Measurements from ENCODE around the gene CMKLR1. TPM values are rescaled to one million over a fixed set of nuclear protein-coding genes. Genes with fewer than 3 reads are reported as not detected.

Gene CMKLR1
- total RNA-seq, 1 experiment from 2014 or later = 0.24 TPM

DNA sequence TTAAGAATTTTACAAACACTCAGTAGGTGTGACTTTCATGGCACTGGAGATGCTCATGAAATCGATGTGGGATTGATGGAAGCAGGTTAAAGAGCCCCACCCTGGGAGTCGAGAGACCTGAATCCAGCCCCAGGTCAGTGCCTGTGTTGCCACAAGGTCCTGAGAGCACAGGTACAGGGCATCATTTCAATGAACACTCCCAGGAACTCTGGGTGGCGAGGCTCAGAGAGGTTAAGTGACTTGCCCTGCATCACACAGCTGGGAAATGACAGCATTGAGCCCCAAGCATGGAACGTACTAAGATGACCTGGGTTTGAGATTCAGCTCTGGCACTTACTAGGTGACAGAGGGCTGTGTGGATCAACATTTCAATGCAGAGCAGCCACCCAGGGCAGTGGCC lies 98.2 kb downstream of the CMKLR1 start:
- Histone ChIP-seq H3K9me3 (ENCODE audit: low read depth, low read length, poor library complexity, severe bottlenecking) (peaks cover 8% of the 10 kb centered on the region), H3K36me3 (ENCODE audit: insufficient read depth, low read length, poor library complexity, severe bottlenecking) (no peaks in the 10 kb centered on the region), H3K4me1 (ENCODE audit: insufficient read depth, low read length, poor library complexity, severe bottlenecking) (no peaks in the 10 kb centered on the region), H3K4me3 (ENCODE audit: low read depth, low read length, poor library complexity, severe bottlenecking) (no peak overlapping the region), H3K27ac (ENCODE audit: low read depth, low read length, poor library complexity, severe bottlenecking) (no peak overlapping the region), H3K27me3 (replicated peaks; ENCODE audit: insufficient read depth, low read depth, low read length, poor library complexity) (peaks cover 25% of the 10 kb centered on the region)
- DNase-seq (ENCODE audit: low spot score) = no peak
- intact Hi-C loops (cut with micrococcal nuclease; ENCODE audit: unreplicated experiment) = no loop called here
- BruUV-seq (replicated peaks) = no TSS peak
- POLR2A ChIA-PET (ENCODE audit: low non-redundant PET) = no interaction called here
- CTCF ChIA-PET = no interaction called here
- TF ChIP-seq, protein P1, sequence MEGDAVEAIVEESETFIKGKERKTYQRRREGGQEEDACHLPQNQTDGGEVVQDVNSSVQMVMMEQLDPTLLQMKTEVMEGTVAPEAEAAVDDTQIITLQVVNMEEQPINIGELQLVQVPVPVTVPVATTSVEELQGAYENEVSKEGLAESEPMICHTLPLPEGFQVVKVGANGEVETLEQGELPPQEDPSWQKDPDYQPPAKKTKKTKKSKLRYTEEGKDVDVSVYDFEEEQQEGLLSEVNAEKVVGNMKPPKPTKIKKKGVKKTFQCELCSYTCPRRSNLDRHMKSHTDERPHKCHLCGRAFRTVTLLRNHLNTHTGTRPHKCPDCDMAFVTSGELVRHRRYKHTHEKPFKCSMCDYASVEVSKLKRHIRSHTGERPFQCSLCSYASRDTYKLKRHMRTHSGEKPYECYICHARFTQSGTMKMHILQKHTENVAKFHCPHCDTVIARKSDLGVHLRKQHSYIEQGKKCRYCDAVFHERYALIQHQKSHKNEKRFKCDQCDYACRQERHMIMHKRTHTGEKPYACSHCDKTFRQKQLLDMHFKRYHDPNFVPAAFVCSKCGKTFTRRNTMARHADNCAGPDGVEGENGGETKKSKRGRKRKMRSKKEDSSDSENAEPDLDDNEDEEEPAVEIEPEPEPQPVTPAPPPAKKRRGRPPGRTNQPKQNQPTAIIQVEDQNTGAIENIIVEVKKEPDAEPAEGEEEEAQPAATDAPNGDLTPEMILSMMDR (conservative IDR thresholded peaks at IDR 0.05; ENCODE audit: low read depth, low read length) = no peak
- TF ChIP-seq EZH2 (IDR thresholded peaks at IDR 0.05; ENCODE audit: borderline replicate concordance, low read depth, low read length, poor library complexity, severe bottlenecking) = no peak

DNA sequence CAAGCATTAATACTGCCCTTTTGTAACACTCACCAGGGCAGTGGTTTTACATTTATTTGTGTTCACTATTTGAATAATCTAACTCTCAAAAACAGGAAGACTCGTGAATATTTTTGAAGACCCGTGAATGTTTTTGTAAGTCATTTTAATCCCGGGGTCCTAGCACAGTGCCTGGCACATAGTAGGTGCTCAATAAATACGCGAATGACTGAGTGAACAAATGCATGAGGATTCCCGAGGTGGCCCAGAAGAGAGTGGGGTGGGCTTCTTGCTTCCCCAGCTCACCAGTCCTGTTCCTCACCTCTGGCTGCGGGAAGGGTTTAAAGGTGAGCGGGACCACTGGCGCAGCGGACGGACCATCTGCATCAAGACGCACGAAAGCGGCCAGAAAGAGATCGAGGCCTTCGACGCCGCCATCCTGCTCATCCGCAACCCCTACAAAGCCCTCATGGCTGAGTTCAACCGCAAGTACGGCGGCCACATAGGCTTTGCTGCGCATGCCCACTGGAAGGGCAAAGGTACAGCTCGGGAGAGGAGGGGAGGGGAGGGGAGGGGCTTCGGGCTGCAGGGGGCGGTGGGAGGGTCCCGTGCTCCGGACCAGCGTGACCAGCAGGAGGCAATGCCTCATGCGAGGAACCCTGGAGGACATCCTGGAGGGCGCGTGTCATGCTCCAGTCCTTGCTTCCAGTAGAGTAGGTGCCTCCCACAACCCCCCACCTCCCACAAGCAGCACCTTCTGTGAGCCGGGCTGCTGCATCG lies 98.9 kb downstream of the CMKLR1 start:
- peaks cover 25% of the 10 kb centered on the region for H3K27me3 ChIP-seq (replicated peaks; ENCODE audit: insufficient read depth, low read depth, low read length, poor library complexity)
- H3K27ac ChIP-seq (ENCODE audit: low read depth, low read length, poor library complexity, severe bottlenecking) = no peak overlapping the region
- intact Hi-C loops (cut with micrococcal nuclease; ENCODE audit: unreplicated experiment) = no loop called here
- H3K9me3 ChIP-seq (ENCODE audit: low read depth, low read length, poor library complexity, severe bottlenecking) = peaks cover 8% of the 10 kb centered on the region
- no TSS peak for BruUV-seq (replicated peaks)
- H3K4me1 ChIP-seq (ENCODE audit: insufficient read depth, low read length, poor library complexity, severe bottlenecking) = no peaks in the 10 kb centered on the region
- TF ChIP-seq EZH2 (IDR thresholded peaks at IDR 0.05; ENCODE audit: borderline replicate concordance, low read depth, low read length, poor library complexity, severe bottlenecking) = no peak
- H3K36me3 ChIP-seq (ENCODE audit: insufficient read depth, low read length, poor library complexity, severe bottlenecking) = no peaks in the 10 kb centered on the region
- ChIA-PET CTCF (no interaction called here), POLR2A (ENCODE audit: low non-redundant PET) (no interaction called here)
- no peak overlapping the region for H3K4me3 ChIP-seq (ENCODE audit: low read depth, low read length, poor library complexity, severe bottlenecking)
- DNase-seq (ENCODE audit: low spot score) = no peak

DNA sequence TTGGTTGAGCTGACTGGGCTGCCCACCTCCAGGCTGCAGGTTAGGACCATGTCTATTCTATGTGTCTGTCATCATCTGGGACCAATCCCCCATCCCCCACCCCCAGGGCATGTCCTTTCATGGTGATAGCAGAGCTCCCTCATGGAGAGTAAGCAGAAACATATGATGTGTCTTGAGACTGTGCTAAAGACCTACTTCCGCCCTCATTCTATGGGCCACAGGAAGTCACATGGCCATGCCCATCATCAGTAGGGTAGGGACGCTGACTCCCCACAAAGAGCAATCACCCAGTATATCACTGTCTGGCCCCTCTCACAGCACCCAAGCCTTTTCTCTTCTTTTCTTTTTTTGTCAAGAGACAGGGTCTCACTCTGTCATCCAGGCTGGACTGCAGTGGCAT lies 99.7 kb downstream of the CMKLR1 start:
- H3K36me3 ChIP-seq (ENCODE audit: insufficient read depth, low read length, poor library complexity, severe bottlenecking) = no peaks in the 10 kb centered on the region
- H3K4me3 ChIP-seq (ENCODE audit: low read depth, low read length, poor library complexity, severe bottlenecking) = no peak overlapping the region
- no TSS peak for BruUV-seq (replicated peaks)
- TF ChIP-seq, protein P1 (conservative IDR thresholded peaks at IDR 0.05; ENCODE audit: low read depth, low read length) = no peak
- TF ChIP-seq EZH2 (IDR thresholded peaks at IDR 0.05; ENCODE audit: borderline replicate concordance, low read depth, low read length, poor library complexity, severe bottlenecking) = no peak
- intact Hi-C loops (cut with micrococcal nuclease; ENCODE audit: unreplicated experiment) = no loop called here
- H3K27me3 ChIP-seq (replicated peaks; ENCODE audit: insufficient read depth, low read depth, low read length, poor library complexity) = peaks cover 27% of the 10 kb centered on the region
- no peaks in the 10 kb centered on the region for H3K4me1 ChIP-seq (ENCODE audit: insufficient read depth, low read length, poor library complexity, severe bottlenecking)
- DNase-seq (ENCODE audit: low spot score) = no peak
- POLR2A ChIA-PET (ENCODE audit: low non-redundant PET) = no interaction called here
- CTCF ChIA-PET = no interaction called here
- H3K9me3 ChIP-seq (ENCODE audit: low read depth, low read length, poor library complexity, severe bottlenecking) = peaks cover 8% of the 10 kb centered on the region
- no peak overlapping the region for H3K27ac ChIP-seq (ENCODE audit: low read depth, low read length, poor library complexity, severe bottlenecking)

DNA sequence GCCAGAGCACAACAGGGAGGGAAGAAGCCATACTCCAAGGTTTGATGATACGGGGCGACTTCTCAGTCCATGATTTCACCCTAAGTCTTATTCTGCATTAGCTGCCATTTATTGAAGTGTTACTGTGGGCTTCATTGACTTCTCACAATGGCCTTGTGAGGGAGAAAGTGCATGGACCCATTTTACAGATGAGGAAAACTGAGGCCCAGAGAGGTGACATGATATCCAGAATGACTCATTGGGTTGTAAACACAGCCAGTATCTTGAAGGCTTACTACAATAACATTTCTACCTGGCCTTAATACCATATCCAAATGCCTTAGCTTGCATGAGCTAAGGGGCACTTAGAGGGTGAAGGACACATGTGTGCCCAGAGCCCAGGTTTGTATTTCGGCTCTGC lies 100.6 kb downstream of the CMKLR1 start:
- H3K4me3 ChIP-seq (ENCODE audit: low read depth, low read length, poor library complexity, severe bottlenecking) = no peak overlapping the region
- no TSS peak for BruUV-seq (replicated peaks)
- POLR2A ChIA-PET (ENCODE audit: low non-redundant PET) = no interaction called here
- no peaks in the 10 kb centered on the region for H3K4me1 ChIP-seq (ENCODE audit: insufficient read depth, low read length, poor library complexity, severe bottlenecking)
- CTCF ChIA-PET = interaction anchor here (0.6 kb wide), 1 partner anchor 272 kb away, joined by 6 read pairs; no protein-coding TSS in a partner anchor
- no peak overlapping the region for H3K27ac ChIP-seq (ENCODE audit: low read depth, low read length, poor library complexity, severe bottlenecking)
- TF ChIP-seq, protein P1 (conservative IDR thresholded peaks at IDR 0.05; ENCODE audit: low read depth, low read length) = no peak
- no peak for TF ChIP-seq EZH2 (IDR thresholded peaks at IDR 0.05; ENCODE audit: borderline replicate concordance, low read depth, low read length, poor library complexity, severe bottlenecking)
- no peak for DNase-seq (ENCODE audit: low spot score)
- intact Hi-C loops (cut with micrococcal nuclease; ENCODE audit: unreplicated experiment) = no loop called here
- peaks cover 24% of the 10 kb centered on the region for H3K27me3 ChIP-seq (replicated peaks; ENCODE audit: insufficient read depth, low read depth, low read length, poor library complexity)
- peaks cover 8% of the 10 kb centered on the region for H3K9me3 ChIP-seq (ENCODE audit: low read depth, low read length, poor library complexity, severe bottlenecking)
- H3K36me3 ChIP-seq (ENCODE audit: insufficient read depth, low read length, poor library complexity, severe bottlenecking) = no peaks in the 10 kb centered on the region

All from A673 (cell line).